ENCODE results near the gene AKAP13.

The AKAP13 gene

GRCh38 chr15:85408270-85408746, 27.9 kb downstream of the AKAP13 start (continued):
- TF ChIP-seq TCF7L2 (IDR thresholded peaks at IDR 0.05; ENCODE audit: borderline replicate concordance, low read depth, low read length) = no peak
- TF ChIP-seq ZSCAN18 (tag by site-specific recombination; IDR thresholded peaks at IDR 0.05) = no peak
- TF ChIP-seq WT1 (tag by site-specific recombination; IDR thresholded peaks at IDR 0.05) = no peak
- TF ChIP-seq ZNF548 (tag by site-specific recombination; IDR thresholded peaks at IDR 0.05) = no peak
- no peak for TF ChIP-seq RBAK (tag by site-specific recombination; IDR thresholded peaks at IDR 0.05)
- TF ChIP-seq GLI2 (tag by site-specific recombination; IDR thresholded peaks at IDR 0.05; ENCODE audit: borderline replicate concordance, low read depth) = no peak
- TF ChIP-seq GLI4 (tag by site-specific recombination; IDR thresholded peaks at IDR 0.05) = no peak
- TF ChIP-seq ZNF23 (tag by site-specific recombination; IDR thresholded peaks at IDR 0.05; ENCODE audit: borderline replicate concordance) = no peak
- 0 out of 2 replicates have a peak, but pooled peaks have one; percentile 1 for TF ChIP-seq ZNF843 (tag by site-specific recombination; IDR thresholded peaks at IDR 0.05)
- no peak for TF ChIP-seq ZBTB20 (tag by site-specific recombination; IDR thresholded peaks at IDR 0.05)
- no peak for TF ChIP-seq ZNF18 (tag by site-specific recombination; IDR thresholded peaks at IDR 0.05)
- TF ChIP-seq ZBTB49 (tag by site-specific recombination; IDR thresholded peaks at IDR 0.05; ENCODE audit: low read depth) = no peak
- TF ChIP-seq ZNF747 (tag by site-specific recombination; IDR thresholded peaks at IDR 0.05) = no peak
- no peak for TF ChIP-seq BCL11A (tag by site-specific recombination; IDR thresholded peaks at IDR 0.05; ENCODE audit: low read depth)
- no peak for TF ChIP-seq ZNF133 (tag by site-specific recombination; IDR thresholded peaks at IDR 0.05)
- 0 out of 2 replicates have a peak, but pooled peaks have one; percentile 0 for TF ChIP-seq GLIS1 (tag by site-specific recombination; IDR thresholded peaks at IDR 0.05)
- TF ChIP-seq ZNF311 (tag by site-specific recombination; IDR thresholded peaks at IDR 0.05; ENCODE audit: borderline replicate concordance) = no peak
- TF ChIP-seq, protein P1, sequence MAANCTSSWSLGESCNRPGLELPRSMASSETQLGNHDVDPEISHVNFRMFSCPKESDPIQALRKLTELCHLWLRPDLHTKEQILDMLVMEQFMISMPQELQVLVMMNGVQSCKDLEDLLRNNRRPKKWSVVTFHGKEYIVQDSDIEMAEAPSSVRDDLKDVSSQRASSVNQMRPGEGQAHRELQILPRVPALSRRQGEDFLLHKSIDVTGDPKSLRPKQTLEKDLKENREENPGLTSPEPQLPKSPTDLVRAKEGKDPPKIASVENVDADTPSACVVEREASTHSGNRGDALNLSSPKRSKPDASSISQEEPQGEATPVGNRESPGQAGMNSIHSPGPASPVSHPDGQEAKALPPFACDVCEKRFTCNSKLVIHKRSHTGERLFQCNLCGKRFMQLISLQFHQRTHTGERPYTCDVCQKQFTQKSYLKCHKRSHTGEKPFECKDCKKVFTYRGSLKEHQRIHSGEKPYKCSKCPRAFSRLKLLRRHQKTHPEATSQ (tag by site-specific recombination; IDR thresholded peaks at IDR 0.05) = no peak
- TF ChIP-seq ZSCAN4 (tag by site-specific recombination; IDR thresholded peaks at IDR 0.05) = no peak
- 0 out of 2 replicates have a peak, but pooled peaks have one; percentile 1 for TF ChIP-seq ZEB2 (tag by site-specific recombination; IDR thresholded peaks at IDR 0.05)
- TF ChIP-seq OSR2 (tag by site-specific recombination; IDR thresholded peaks at IDR 0.05) = no peak
- no peak for TF ChIP-seq ZFP37 (tag by site-specific recombination; IDR thresholded peaks at IDR 0.05)
- 0 out of 2 replicates have a peak, but pooled peaks have one; percentile 10 for TF ChIP-seq ZNF580 (tag by site-specific recombination; IDR thresholded peaks at IDR 0.05)
- TF ChIP-seq ZFP69B (tag by site-specific recombination; IDR thresholded peaks at IDR 0.05) = no peak
- no peak for TF ChIP-seq SP3 (tag by site-specific recombination; IDR thresholded peaks at IDR 0.05)
- no peak for TF ChIP-seq ZNF664 (tag by site-specific recombination; IDR thresholded peaks at IDR 0.05)

Data from HEK293 (cell line).